HG02763 (cell line): Measurements from ENCODE around the gene MAFF.
"Not testable (repeated sequence)": the region's sequence is repeated elsewhere in the genome, so short reads cannot be mapped to it uniquely, and the experiment has no call there.

Source experiments
- ATAC-seq: cut with Tn5 transposase; IDR thresholded peaks from one replicate; pipeline ENCODE4 v1.9.1; 2021; ENCODE audit warnings: mild to moderate bottlenecking, moderate library complexity; ENCODE audit not compliant: unreplicated experiment

MAFF gene

GRCh38 chr22:38177044-38177443, 24.8 kb upstream of the MAFF start:
- no peak for ATAC-seq

DNA sequence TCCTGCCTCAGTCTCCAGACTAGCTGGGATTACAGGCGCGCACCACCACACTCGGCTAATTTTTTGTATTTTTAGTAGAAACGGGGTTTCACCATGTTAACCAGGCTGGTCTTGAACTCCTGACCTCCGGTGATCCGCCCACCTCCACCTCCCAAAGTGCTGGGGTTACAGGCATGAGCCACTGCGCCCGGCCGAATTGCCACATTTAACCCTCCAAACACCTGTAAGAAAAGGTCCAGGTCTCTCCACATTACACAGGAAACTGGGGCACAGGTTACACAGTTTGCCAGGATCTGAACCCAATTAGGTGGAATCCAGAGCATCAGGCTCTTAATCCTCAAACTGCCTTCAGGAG, 24.2 kb upstream of the MAFF start:
- ATAC-seq = not testable (repeated sequence)

- ATAC-seq = no peak
Measured at GRCh38 chr22:38177926-38178604, 23.7 kb upstream of the MAFF start.

- not testable (repeated sequence) for ATAC-seq
Measured at GRCh38 chr22:38178605-38178937, 23.2 kb upstream of the MAFF start.

DNA sequence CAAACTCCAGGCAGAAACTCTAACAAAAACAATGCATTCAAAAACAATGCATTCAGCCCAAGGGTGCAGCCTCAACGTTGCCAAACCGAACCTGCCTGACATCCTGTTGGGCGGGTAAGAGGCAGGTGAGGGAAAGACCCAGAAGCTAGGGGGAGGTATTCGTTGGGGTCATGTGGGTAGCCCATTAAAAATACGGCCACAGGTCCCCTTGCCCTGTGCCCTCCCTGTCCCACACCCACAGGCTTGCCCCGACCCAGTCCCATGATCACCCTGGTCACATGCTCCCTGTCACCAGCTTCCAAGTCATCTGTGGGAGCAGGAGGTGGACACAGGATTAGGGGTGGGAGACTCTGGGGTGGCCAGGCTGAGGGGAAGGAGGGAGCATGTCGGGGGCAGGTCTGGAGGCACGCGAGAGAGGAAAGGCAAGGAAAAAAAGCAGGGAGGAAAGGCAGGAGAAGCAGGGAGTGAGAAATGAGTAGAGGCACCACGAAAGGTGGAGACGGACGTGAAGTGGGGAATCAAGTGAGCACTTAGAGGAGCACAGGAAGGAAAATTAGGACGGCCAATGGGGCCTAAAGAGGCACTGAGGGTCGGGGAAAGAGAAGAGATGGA, 20.8 kb upstream of the MAFF start:
- peak; percentile 34 for ATAC-seq

DNA sequence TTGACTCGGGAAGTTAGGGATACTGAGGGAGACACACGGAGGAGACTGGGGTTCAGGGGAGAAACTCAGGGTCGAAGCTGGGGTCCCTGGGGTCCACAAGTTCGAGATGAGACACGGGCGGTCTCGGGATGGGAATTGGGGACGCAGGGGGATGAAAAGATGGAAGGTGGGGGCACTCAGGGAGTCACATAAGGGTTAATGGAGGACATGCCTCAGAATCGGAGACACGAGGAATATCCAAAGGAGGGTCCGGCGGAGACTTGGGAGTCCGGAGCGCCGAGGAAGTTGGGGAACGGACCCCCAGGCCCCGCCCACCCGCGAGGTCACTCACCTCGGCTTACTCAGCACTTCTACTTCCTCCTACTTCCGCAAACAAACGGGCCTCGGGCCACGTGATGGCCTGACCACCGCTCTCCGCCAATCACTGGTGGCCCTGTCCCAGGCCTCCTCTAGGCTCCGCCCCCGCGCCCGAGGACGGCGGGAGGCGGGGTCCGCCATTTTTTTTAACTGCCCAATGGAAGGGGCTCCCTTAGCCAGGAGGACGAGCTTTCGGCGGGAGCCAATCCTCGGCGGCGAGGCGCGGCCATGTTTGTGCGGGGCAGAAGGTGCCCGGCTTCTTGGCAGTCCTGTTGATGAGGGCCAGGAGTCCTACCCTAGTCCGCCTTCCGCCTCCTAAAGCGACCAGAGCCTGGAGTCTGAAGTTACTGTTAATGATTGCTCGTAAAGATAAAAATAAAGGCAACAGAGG, 20.2 kb upstream of the MAFF start, which contains the start of gene PLA2G6:
Gene PLA2G6 (minus strand): TSS at position 378 of the 748 bp plus-strand sequence. CDS start 12,404 bp downstream, outside the sequence.
- peak; percentile 83 for ATAC-seq

DNA sequence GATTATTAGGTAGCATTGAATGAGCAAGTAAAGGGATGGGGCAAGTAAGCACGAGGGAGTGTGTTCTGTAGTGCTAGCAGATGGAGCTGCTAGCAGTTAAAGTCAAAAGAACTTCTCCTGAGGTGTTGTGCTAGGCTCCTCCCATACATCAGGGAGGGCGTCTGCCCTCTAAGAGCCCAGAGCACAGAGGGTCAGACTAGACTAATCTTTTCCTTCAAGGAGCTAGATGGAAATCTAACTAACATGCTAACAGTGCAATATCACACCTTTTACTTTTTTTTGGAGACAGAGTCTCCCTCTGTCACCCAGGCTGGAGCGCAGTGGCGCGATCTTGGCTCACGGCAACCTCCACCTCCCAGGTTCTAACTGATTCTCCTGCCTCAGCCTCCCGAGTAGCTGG, 17.0 kb upstream of the MAFF start:
- ATAC-seq = no peak

GRCh38 chr22:38186429-38186828, 15.4 kb upstream of the MAFF start:
- no peak for ATAC-seq

DNA sequence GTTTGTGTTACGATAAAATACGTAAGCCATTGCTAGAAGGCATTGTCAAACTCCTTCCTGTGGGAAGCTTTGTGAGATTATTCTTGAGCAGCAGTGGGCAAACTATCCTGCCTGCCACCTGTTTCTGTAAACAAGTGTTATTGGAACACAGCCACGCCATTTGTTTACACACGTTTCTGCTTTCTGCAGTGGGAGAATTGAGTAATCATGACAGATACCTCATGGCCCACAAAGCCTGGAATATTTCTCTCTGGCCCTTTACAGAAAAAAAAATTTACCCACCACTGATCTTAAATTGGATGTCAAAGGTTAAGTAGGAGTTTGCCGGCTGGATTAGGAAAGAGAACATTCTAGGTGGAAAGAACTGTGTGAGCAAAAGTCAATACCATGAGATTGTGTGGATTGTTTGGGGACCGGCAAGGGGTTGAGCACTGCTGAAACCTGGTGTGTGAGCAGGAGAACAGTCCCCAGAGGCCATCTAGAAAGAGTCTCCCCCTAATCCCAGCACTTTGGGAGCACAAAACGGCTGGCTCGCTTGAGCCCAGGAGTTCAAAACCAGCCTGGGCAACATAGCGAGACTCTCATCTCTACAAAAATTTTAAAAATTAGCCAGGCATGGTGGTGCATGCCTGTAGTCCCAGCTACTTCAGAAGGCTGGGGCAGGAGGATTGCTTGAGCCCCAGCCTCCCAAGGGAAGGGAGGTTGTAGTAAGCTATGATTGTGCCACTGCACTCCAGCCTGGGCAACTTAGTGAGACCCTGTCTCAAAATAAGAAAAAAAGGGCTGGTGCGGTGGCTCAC, 14.2 kb upstream of the MAFF start:
- ATAC-seq = no peak

GRCh38 chr22:38189104-38189503, 12.7 kb upstream of the MAFF start:
- no peak for ATAC-seq

DNA sequence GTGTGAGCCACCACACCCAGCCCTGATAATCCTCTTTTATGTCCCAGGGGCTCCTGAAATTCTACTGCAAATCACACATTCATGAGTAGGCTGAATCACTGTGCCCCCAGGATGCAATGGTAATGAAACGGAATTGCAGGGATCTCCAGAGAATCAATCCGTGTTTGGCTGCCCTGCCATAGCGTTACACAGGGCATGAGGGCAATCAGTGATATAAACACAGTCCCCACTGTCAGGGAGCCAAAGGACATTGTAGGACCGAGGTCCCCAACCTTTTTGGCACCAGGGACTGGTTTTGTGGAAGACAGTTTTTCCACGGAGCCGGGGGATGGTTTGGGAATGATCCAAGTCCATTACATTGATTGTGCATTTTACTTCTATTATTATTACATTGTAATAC, 11.2 kb upstream of the MAFF start:
- ATAC-seq = no peak

DNA sequence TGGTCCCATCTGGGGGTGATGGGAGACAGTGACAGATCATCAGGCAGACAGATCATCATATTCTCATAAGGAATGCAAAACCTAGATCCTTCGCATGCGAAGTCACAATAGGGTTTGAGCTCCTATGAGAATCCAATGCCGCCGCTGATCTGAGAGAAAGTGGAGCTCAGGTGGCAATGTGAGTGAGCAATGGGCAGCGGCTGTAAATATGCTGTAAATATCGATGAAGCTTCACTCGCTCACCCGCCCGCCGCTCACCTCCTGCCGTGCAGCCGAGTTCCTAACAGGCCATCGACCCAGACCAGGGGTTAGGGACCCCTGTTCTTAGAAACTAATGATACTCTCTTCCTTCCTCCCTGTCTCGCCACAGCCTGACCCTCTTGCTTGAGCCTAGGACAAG, 10.7 kb upstream of the MAFF start:
- no peak for ATAC-seq

DNA sequence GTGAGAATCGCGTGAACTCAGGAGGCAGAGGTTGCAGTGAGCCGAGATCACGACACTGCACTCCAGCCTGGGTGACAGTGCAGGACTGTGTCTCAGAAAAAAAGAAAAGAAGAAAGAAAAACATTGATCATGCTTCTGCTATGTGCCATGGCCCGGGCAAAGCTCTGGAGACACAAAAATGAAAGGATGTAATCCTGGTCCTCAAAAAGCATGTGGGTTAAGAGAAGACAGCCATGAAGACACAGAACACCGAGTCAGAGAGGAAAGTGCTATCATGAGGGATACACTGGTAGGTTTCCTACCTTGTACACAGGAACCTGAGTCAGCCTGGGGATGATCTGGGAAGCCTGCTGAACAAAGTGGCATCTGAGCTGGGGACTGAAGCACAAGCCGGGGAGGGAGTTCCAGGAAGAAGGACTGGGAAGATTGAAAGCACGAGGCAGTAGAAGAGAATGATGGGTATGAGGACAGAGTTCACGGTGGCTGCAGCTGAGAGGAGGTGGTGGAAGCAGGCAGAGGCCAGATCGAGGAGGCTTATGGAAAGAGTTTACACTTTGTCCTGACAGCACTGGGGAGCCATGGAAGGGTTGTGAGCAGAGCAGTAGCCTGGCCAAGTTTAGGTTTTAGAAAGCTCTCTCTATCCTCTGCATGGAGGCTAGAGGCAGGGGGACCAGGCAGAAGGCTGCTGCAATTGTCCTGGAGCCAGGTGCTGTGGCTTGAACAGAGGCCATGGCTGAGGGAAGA, 9.9 kb upstream of the MAFF start:
- no peak for ATAC-seq

DNA sequence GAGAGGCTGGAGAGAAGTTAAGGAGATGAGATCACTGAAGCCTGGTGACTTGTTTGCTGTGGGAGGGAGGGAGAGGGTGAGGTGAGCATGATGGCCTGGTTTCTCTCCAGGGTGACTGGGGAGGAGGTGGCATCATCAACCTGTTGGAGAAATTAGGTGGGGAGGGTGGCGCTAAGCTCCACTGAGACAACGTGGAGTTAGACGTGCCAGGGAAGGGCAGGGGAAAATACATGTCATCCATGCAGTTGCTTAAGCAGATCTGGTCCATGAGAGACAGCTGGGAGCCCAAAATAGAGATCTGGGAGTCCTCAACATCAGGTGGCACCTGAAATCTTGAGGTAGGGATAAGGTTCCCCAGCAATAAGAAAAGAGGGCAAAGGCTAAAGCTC, 9.3 kb upstream of the MAFF start:
- ATAC-seq = no peak

- ATAC-seq = no peak
Measured at GRCh38 chr22:38193580-38193979, 8.2 kb upstream of the MAFF start.

DNA sequence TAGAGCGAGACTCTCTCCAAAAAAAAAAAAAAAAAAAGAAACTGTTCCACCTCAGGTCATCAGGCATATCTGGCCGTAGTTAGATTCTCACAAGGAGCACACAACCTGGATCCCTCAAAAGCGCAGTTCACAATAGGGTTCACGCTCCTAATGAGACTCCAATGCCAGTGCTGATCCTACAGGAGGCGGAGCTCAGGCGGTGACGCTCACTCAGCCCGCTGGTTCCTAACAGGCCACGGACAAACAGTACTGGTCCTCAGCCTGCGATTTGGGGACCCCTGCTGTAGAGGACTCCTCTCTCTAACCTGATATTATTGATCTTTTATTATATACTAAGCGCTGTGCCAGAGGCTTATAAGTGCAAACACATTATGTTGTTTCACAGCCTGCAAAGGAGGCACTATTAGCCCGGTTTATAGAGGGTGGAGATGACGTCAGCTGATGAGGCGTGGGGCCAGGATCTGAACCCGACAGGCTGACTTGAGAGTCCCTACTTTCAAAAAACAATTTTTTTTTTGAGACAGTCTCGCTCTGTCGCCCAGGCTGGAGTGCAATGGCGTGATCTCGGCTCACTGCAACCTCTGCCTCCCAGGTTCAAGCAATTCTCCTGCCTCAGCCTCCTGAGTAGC, 4.9 kb upstream of the MAFF start:
- no peak for ATAC-seq

GRCh38 chr22:38199826-38200559, 1.8 kb upstream of the MAFF start:
- ATAC-seq = no peak

- ATAC-seq = no peak
Measured at GRCh38 chr22:38201371-38201710, 453 bp upstream of the MAFF start.

DNA sequence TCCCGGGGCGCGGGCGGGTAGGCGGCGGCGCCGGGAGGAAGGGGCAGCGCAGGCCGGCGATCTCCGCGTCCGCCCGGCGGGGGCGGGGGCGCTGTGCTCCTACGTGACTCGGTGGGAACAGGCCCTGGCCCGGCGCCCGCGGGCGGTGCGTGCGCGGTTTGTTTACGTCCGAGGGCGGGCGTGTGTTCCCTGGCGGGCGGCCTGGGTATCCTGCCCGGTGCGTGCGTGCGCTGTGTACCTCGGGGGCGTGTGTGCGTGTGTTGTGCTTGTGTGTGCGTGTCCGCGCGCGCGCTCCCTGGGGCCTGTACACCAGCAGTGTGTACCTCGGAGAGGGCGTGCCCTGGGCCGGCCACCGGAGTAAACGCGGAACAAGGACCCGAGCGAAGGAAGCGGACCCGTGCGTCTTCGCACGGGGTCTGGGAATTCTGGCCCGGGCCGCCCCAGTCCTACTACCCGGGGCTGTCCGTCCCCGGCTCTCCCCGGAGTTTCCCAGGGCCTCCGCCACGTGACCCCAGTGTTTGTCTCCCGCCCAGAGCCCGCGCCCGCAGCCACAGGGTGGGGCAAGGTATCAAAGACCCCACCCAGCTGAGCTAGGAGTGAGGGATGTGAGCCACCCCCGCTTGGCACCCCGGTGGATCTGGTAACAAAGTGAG, 769 bp downstream of the MAFF start:
- peak; percentile 20 for ATAC-seq
